HG03064 (cell line): Measurements from ENCODE around the gene PCK1.

Source experiments
- ATAC-seq: cut with Tn5 transposase; IDR thresholded peaks from one replicate; pipeline ENCODE4 v1.9.1; 2021; ENCODE audit warnings: low read depth; ENCODE audit not compliant: unreplicated experiment

PCK1 gene

DNA sequence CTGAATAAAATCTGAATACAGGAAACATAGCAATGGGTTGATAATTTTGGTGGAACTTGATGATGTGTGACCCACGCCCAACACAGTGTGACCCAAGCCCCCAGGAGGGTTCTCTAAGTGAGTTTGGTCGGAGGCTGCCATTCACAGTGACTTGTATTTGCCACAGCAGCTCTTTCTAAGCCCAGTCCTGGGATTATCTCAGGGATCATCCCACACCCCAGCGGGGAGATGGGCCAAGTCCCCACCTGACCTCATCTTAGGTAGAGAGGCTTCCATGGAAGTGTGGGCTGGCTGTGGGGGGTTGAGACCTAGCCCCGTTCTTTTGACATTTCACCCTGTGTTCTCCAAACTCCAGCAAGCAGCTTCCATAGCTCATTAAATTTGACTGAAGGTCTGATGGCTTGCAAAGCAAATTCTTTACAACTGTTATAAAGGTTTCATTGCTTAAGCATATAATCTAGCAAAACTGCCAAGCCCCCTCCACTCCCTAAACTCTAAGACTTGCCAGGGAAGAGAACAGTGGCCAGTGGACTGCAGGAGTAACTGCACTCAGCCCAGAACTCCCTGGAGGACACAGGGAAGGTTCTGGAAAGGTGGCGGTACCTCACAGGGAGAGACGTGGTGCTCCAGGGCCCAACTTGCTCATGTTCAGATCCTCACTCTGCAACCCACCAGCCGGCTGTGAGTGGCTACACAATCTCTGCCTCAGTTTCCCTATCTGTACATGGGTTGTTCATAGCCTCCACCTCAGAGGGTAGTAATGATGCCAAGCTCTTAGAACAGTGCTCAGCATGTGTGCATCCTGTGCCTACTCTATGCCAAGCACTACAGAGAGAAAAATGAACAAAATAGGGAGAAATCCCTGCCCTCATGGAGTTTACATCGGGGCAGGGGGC is 1.0 kb upstream of the PCK1 start:
- ATAC-seq, result no peak

DNA sequence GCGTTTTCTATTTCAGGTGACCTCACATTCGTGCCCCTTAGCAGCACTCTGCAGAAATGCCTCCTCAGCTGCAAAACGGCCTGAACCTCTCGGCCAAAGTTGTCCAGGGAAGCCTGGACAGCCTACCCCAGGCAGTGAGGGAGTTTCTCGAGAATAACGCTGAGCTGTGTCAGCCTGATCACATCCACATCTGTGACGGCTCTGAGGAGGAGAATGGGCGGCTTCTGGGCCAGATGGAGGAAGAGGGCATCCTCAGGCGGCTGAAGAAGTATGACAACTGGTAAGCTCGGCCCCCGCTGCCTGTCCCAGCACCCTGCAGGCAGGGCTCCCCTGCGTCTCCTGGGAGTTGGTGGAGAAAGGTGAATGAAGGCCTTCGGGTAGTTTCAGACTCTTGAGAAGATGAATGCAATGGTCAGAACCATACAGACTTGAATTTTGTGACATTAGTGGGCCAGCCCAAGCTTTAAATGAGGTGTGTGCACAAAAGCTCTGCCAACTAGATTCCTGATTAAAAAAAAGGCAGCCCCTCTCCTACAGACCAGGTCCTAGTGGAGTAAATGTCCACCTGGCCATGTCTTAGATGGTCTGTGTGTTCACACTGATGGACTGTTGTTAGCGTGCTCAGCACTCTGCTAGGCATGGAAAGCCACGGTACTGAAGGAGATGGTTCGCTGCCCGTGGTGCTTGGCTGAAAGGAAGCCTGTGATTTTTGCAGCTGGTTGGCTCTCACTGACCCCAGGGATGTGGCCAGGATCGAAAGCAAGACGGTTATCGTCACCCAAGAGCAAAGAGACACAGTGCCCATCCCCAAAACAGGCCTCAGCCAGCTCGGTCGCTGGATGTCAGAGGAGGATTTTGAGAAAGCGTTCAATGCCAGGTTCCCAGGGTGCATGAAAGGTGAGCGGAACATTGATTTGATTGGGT is 708 bp downstream of the PCK1 start:
- ATAC-seq, result no peak

DNA sequence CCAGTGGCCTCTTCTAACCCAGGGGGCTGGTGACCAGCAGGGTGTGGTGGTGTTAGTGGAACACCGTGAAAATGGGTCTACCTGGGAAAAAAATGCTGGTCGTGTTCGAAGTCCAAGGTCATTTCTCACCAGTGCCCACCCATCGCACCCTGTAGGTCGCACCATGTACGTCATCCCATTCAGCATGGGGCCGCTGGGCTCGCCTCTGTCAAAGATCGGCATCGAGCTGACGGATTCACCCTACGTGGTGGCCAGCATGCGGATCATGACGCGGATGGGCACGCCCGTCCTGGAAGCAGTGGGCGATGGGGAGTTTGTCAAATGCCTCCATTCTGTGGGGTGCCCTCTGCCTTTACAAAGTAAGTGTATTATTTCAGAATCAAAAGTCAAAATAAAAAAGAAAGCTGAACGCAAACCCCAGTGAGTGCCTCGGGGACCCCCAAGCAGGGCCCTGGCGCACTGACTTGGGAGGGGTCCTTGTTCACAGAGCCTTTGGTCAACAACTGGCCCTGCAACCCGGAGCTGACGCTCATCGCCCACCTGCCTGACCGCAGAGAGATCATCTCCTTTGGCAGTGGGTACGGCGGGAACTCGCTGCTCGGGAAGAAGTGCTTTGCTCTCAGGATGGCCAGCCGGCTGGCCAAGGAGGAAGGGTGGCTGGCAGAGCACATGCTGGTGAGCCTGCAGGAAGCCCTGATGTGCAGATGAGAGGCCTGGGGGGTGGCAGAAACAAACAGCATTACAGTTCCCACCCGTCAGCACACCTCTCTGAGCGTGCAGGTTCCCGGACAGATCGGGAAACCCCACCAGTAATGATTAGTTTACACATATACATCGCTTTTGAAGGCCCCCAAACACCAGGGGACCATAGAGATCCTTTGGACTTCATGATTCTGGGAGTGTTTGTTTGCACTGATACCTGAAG is 1.9 kb downstream of the PCK1 start:
- no peak for ATAC-seq

DNA sequence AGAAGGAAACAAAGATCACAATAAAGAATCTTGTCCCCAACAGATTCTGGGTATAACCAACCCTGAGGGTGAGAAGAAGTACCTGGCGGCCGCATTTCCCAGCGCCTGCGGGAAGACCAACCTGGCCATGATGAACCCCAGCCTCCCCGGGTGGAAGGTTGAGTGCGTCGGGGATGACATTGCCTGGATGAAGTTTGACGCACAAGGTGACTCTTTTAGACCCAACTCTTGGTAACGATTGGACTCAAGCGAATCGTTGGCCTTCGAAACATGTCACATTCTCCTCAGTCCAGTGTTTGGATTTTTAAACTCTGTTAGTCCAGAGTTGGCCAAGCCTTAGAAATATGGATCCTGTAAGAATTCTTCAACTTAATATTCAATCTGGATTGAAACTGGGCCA is 2.6 kb downstream of the PCK1 start:
- no peak for ATAC-seq

DNA sequence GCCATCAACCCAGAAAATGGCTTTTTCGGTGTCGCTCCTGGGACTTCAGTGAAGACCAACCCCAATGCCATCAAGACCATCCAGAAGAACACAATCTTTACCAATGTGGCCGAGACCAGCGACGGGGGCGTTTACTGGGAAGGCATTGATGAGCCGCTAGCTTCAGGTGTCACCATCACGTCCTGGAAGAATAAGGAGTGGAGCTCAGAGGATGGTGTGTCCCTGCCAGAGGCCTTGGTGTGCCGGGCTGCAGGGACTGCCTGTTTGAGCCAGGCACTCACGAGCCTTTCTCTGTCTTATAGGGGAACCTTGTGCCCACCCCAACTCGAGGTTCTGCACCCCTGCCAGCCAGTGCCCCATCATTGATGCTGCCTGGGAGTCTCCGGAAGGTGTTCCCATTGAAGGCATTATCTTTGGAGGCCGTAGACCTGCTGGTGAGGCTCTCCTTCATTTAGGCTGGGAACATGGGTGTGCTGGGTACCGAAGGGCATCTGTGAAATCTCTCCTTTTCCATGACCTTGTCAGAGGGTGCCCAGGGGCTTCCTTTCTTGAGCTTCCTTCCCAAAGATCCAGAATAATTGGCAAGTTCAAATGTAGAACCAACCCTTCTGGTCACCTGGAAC is 3.4 kb downstream of the PCK1 start:
- no peak for ATAC-seq

DNA sequence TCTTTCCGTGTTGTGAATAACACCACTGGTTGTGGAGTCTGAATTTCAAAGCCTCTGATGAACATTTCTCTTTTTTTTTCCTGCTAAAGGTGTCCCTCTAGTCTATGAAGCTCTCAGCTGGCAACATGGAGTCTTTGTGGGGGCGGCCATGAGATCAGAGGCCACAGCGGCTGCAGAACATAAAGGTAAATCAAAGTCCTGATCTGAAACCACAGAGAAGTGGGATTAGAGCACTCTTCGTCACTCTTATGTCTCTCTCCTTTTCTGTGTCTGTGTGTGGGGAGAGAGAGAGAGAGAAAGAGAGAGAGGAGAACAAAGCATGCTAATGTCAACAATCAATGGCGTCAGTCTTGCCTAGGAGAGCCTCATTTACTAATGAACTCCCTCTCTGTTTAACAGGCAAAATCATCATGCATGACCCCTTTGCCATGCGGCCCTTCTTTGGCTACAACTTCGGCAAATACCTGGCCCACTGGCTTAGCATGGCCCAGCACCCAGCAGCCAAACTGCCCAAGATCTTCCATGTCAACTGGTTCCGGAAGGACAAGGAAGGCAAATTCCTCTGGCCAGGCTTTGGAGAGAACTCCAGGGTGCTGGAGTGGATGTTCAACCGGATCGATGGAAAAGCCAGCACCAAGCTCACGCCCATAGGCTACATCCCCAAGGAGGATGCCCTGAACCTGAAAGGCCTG is 4.2 kb downstream of the PCK1 start:
- no peak for ATAC-seq

DNA sequence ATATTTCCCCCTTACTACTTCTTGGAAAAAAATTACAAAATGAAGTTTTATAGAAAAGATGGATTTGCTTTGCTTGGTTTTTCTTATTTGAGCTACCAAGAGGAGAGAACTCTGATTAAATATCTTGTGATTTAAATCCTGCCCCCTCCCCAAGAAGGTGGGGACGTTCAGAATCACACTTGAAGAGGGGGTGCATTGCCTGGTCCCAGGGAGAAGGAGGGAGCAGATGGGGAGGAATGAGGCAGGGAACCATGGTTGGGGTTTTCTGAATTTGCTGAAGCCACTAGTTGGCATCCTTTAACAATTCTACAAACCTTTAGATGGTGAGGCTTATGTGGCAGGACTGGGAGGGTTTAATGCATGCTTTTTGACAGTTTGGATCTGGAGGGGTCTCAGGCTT is 5.5 kb downstream of the PCK1 start:
- ATAC-seq, result no peak

DNA sequence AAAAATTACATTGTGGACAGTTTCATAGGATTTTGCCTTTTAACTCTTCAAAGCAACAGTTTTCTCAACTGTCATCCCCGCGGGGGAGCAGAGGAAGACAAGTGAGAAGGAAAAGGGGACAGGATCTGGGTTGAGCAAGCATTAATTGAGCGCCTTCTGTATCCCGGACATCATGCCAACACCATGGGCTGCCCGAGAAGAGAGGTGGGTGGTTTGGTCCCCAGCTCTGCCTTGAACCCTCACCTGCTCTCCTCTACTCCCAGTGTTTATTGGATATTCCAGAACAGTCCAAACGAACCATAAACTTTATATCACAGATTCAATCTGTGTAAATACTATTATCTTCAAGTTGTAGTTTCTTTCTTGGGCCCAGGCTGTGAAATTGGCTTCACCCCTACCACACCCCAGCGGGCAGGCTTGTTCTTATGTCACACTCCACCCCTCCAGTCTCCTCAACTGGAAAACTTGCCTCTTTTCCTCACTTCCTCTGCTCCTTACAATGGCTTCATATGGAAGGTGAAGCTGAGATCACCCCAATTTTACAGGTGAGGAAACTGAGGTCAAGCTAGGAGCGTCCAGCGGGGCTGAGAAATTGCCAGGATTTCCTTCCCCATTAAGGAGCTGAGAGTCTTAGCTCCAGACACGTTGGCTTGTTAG is 6.0 kb downstream of the PCK1 start:
- no peak for ATAC-seq

DNA sequence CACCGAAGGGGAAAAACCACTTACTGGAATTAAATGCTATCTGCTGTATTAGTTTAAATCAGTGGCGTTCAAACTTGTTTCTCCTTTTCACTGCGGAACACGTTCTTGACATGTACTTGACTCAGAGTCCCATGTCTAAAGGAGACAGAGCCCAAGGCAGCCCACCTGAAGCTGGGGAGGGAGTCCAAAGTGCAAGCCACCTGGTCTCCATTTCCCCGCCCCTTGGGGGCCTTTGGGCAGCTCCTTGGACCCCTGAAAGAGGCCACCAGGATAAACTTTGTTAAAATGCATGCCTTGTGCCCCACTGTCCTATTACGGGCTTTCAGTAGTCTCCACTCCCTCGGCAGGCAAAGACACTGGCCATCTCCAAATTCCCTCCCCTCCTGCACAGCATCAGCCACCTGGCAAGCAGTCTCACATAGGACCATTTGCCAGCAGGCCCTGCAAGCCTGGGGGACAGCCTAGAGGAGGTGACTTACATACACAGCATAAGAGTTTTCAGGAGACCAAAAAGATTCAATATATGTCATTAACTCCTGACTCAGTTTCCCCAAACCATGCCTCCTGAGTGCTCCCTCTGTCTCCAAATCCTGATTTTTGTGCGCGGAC is 6.7 kb downstream of the PCK1 start:
- no peak for ATAC-seq

DNA sequence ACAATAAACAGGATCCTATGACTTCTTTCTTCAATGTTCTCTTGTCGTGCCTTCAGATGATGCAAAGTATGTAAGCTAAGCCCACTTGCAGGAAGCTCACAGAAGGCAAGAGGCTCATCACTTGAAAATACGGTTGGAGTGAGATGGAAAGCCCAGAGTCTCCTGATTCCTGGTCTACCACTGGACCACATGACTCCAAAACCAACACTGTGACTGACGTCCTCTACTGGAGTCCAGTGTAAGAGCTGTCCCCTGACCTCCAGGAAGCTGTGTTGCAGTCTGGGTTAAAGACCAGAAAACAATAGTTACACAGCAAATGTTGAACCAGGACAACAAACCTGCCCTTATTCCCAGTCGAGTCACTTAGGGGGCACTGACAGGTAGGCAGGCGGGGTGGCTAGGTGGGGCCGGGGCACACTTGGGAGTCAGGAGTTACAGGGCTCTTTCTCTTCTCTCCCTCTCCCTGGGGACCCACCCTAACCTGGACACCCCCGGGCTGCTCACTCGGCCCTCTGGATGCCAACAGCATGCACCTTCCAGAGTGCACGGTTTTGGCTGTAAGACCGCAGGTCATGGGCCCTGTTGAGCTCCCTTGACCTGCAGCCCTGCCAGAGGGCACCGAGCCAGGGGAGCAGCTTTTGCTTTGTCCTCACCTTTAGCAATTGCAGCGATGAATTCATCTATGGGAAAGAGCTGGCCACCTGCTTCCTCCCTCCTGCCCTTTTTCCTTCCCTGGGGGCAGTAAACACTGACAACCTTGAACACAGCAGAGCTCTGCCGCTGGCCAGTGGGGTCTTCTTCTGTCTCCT is 7.4 kb downstream of the PCK1 start:
- ATAC-seq, result no peak

DNA sequence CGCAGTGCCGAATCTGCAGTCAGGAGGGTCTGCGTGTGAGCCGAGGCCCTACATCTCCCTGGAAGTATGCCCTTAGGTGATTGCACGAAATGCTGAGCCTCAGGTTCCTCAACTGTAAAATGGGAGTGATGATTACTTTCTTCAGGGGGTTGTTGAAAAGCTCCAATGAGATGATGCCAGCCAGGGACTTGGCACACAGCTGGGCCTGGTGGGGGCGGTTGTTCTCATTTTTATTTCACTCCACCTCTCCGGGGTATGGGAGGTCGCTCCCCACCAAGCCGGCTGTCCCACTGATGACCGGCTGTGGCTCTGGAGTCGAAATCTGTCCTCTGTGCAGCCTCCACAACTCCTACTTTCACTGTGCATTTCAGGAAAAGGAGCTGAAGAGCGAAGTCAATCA is 8.1 kb downstream of the PCK1 start:
- ATAC-seq, result no peak

DNA sequence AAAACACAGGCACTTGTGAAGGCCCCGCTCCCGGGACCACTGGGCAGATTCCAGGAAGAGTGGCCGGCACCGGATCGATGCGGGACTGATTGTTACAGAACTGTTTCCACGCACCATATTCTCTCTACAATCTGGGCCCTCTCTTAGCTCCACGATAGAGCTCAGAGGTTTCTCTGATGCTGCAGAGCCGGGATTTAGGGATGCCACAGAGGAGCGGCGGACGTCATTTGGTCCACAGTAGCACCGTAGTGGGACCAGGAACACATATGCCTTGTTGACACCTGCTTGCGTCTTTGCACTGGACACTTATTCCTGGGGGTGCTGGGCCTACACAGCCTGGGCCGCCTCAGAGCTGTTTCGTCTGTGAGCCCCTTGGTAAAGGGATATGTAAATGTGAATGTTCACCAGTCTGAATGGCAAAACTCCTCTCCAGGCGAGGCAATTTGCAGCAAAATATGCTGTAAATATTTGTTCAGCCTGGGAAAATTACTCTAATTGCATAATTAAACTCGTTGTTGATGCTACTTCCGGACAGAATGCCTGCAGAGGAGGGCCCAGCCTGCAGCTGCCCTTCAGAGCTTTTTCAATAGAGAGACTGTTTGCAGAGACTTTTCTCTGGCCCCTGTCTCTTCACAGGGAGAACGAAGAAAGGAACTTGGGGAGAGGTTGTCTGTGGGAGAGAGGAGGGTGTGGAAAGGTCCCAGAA is 9.4 kb downstream of the PCK1 start:
- ATAC-seq, result no peak

DNA sequence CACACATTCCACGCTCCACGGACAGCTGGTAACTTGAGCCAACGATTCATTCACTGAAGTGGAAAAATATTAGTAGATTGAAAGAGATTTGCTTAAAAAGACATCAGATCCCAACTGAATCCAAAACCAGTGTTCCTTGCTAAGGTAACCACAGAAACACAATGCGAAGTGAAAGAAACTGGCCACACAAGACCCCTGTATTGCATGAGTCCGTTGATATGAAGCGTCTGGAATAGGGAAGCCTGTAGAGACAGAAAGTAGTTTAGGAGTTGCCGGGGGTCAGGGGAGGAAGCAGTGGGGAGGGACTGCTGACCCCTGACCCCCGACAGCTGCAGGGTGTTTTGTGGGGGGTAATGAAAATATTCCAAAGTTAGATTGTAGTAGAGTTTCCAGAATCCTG is 10.0 kb downstream of the PCK1 start:
- ATAC-seq, result no peak

DNA sequence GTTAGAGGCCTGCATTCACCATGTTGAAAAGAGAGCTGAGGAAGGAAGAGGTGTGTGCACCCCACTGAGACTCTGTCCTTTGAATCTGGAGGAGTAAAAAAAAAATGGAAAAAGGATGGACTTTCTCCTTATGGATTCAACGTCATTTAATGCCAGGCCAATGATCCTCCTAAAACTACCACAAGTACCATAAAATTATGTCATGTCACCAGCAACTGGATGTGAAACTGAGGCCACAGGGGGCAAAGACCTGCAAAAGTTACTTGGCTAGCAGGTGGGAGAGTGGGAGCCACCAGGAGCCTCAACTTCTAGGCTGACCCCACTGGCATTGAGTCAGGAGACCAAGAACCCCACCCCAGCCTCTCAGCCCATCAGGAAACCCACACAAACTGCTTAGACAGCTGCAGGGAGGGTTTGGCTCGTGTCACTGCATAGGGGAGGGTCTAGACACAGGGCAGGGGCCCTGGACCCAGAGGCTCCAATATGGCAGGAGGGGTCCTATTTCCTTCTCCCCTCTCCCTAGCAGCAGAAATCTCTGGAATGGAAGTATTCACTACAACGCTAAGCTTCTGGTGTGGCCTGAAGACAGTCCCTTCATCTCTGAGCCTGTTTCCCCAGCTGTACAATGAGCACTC is 11.0 kb downstream of the PCK1 start:
- no peak for ATAC-seq

DNA sequence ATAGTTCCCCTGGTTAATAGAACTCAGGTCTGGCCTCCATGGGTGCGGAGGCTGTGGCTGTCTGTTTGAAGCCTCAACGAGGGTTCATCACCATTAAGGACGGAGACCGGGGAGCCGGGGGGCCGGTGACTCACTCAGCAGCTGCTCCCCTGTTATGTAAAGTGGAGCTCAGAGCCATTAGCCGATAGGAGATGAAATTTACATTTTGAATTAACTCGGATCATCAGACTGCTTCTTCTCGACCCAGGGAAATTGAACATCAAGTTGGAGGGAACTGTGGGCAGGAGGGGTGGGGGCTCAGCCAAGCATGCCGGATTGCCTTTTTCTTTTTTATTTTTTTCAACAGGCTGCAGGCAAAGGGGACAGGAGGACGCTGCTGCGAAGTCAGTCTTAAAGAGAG is 12.3 kb downstream of the PCK1 start:
- ATAC-seq, result no peak

DNA sequence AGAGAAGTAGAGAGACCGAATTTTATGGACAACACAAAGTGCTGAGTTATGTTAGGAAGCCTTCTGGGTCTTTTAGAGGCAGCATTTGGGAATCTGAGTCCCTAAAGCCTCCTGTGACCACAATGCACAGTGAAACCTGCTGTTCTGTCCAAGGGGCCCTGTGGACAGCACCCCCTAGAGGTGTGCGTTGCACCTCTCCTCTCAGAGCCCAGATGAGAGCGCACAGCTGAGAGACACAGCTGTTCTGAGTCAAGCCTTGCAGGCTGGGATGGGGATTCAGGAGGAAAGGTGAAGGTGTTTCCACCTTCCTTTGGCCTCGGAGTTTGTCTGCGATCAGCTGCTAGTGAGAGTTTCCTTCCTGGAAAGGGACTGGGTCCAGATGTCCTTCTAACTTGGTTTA is 13.0 kb downstream of the PCK1 start:
- no peak for ATAC-seq

DNA sequence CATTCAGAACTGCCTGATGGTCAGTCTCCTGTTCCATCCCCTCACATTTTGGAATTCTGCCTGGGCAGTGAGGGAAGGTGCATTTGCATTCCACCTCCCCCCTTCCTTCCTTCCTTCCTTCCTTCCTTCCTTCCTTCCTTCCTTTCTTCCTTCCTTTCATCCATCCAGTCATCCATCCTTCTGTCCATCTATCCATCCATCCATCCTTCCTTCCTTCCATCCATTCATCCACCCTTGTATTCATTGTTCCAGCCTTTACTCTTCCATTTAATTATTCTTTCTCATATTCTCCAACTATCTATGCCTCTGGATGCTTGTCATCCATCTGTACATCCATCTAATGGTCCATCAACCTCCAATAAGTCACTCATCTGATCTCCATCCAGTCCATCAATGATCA is 14.0 kb downstream of the PCK1 start:
- no peak for ATAC-seq
